T-cell (primary cell): ENCODE data around the gene TGFBI. TPM values are rescaled to one million over a fixed set of nuclear protein-coding genes. Genes with fewer than 3 reads are reported as not detected.

Experiments used
- ATAC-seq, 4 experiments: fragments of 200-7000 bp in 3 of 4; fragments of 150-1000 bp in 1 of 4; cut with Tn5 transposase; replicated peaks in 1 of 4; 1 replicate in 3 of 4; 2 replicates in 1 of 4; pipeline ENCODE4 v1.10.0; 2021; ENCODE audit warnings: moderate library complexity in 3 of 4, mild to moderate bottlenecking in 2 of 4, moderate number of reproducible peaks in 1 of 4
- CTCF ChIA-PET, 2 donors: fragments of 300-600 bp; sonication (Branson Sonifier 250); formaldehyde crosslinking; loops; one replicate each; lab custom pipeline; 2022; ENCODE audit warnings: antibody characterized with exemption in 2 of 2; lab: Charles Lee
- POLR2A ChIA-PET, 2 donors: fragments of 300-600 bp; sonication (Branson Sonifier 250); formaldehyde crosslinking; loops; one replicate each; lab custom pipeline; 2022; ENCODE audit warnings: antibody characterized with exemption in 2 of 2; lab: Charles Lee
- DNase-seq, 35 experiments: peaks; one replicate each; pipeline versions ENCODE4 v3.0.0 to v3.0.0-alpha.2; 2013 to 2023
- H3K27ac ChIP-seq: one replicate; pipeline ENCODE4 v1.5.1; 2013; ENCODE audit warnings: low read length
- H3K27me3 ChIP-seq, 2 experiments: replicated peaks in 1 of 2; 1 replicate in 1 of 2; 2 replicates in 1 of 2; pipeline versions ENCODE4 v1.6.1 to v1.7.0; 2013; ENCODE audit warnings: low read length in 1 of 2, mixed read lengths in 1 of 2; ENCODE audit not compliant: control insufficient read depth in 2 of 2, insufficient read depth in 2 of 2; ENCODE audit errors: extremely low read depth in 1 of 2
- H3K36me3 ChIP-seq, 2 donors: 1 replicate in 1 of 2; 2 replicates in 1 of 2; pipeline versions ENCODE4 v1.6.1 to v1.7.0; 2013; ENCODE audit warnings: low read length in 1 of 2; ENCODE audit not compliant: control insufficient read depth in 2 of 2, insufficient read depth in 1 of 2; ENCODE audit errors: extremely low read depth in 1 of 2
- H3K4me1 ChIP-seq, 2 experiments: 1 replicate in 1 of 2; 2 replicates in 1 of 2; pipeline versions ENCODE4 v1.6.1 to v1.7.0; 2013; ENCODE audit warnings: low read length in 2 of 2, mixed read lengths in 1 of 2; ENCODE audit not compliant: insufficient read depth in 2 of 2, control insufficient read depth in 1 of 2; ENCODE audit errors: extremely low read depth in 1 of 2
- H3K4me3 ChIP-seq, 2 donors: 1 replicate in 1 of 2; 2 replicates in 1 of 2; pipeline versions ENCODE4 v1.5.1 to v1.7.0; 2013; ENCODE audit warnings: mild to moderate bottlenecking in 2 of 2, low read length in 1 of 2, moderate library complexity in 1 of 2; ENCODE audit not compliant: control insufficient read depth in 1 of 2; ENCODE audit errors: extremely low read depth in 1 of 2
- H3K9me3 ChIP-seq: 2 replicates; pipeline ENCODE4 v1.7.0; 2013
- H3K27ac Mint-ChIP-seq, 2 donors: one replicate each; pipeline ENCODE4 v1.8.0; 2020 to 2021; ENCODE audit warnings: mild to moderate bottlenecking in 2 of 2, mixed read lengths in 2 of 2
- H3K27me3 Mint-ChIP-seq, 2 donors: one replicate each; pipeline ENCODE4 v1.8.0; 2021 to 2022; ENCODE audit warnings: mixed read lengths in 2 of 2
- H3K36me3 Mint-ChIP-seq: one replicate; pipeline ENCODE4 v1.8.0; 2021; ENCODE audit warnings: mixed read lengths
- H3K4me1 Mint-ChIP-seq, 3 donors: one replicate each; pipeline ENCODE4 v1.8.0; 2020 to 2022; ENCODE audit warnings: mixed read lengths in 3 of 3, mild to moderate bottlenecking in 1 of 3
- H3K4me3 Mint-ChIP-seq, 3 donors: one replicate each; pipeline ENCODE4 v1.8.0; 2020 to 2022; ENCODE audit warnings: mild to moderate bottlenecking in 3 of 3, mixed read lengths in 3 of 3, moderate library complexity in 3 of 3
- H3K9me3 Mint-ChIP-seq, 3 donors: one replicate each; pipeline ENCODE4 v1.8.0; 2020 to 2022; ENCODE audit warnings: mixed read lengths in 3 of 3
- WGBS: methylation state at CpG from one replicate; pipeline ENCODE4 v1.1.5; 2013; ENCODE audit warnings: missing lambda C conversion rate; ENCODE audit not compliant: insufficient coverage; 5-methylcytosine and 5-hydroxymethylcytosine counted together
- total RNA-seq, 35 experiments: library from RNA in 6 of 35; stranded (reverse) in 6 of 35; fragments of 120-200 nt in 1 of 35; gene quantifications; one replicate each; pipeline versions ENCODE4 v1.2.1 to v1.2.4 and lab custom pipeline; 2013 to 2026

The TGFBI gene
- total RNA-seq, 5 donors from 2014 or later (not counting 1 experiment from before 2014, with no cell fraction given) = 1.9 to 5.1 (median 2.9) TPM

GRCh38 chr5:136104306-136104965, 75.6 kb downstream of the TGFBI start:
- Histone ChIP-seq H3K36me3 (no peaks in the 10 kb centered on the region), H3K27ac (no peak overlapping the region), H3K9me3 (no peaks in the 10 kb centered on the region), H3K4me3 (no peak overlapping the region), H3K27me3 (peaks cover 0 to 8% of the 10 kb centered on the region in 2 experiments), H3K4me1 (no peaks in the 10 kb centered on the region)
- 67% methylated on average over 4 of the region's 8 CpGs for WGBS
- H3K36me3 Mint-ChIP-seq = no peaks in the 10 kb centered on the region
- ChIA-PET CTCF (no interaction called here), POLR2A (no interaction called here)
- peaks cover 3 to 9% of the 10 kb centered on the region in 2 donors for H3K27me3 Mint-ChIP-seq
- H3K9me3 Mint-ChIP-seq = no peaks in the 10 kb centered on the region
- no peaks in the 10 kb centered on the region for H3K4me1 Mint-ChIP-seq
- no peak overlapping the region for H3K4me3 Mint-ChIP-seq
- ATAC-seq = no peak
- no peak overlapping the region for H3K27ac Mint-ChIP-seq
- DNase-seq = no peak

GRCh38 chr5:136106351-136107031, 77.7 kb downstream of the TGFBI start:
- DNase-seq (no peak), ATAC-seq (no peak)
- ChIA-PET CTCF (no interaction called here), POLR2A (no interaction called here)
- Mint-ChIP-seq H3K36me3 (no peaks in the 10 kb centered on the region), H3K4me1 (no peaks in the 10 kb centered on the region), H3K27ac (no peak overlapping the region), H3K27me3 (peaks cover 0 to 9% of the 10 kb centered on the region in 2 donors), H3K4me3 (no peak overlapping the region), H3K9me3 (no peaks in the 10 kb centered on the region)
- peaks cover 0 to 8% of the 10 kb centered on the region in 2 experiments for H3K27me3 ChIP-seq
- H3K27ac ChIP-seq = no peak overlapping the region
- H3K36me3 ChIP-seq = no peaks in the 10 kb centered on the region
- WGBS = 93% methylated on average over 5 of the region's 6 CpGs
- H3K4me3 ChIP-seq = no peak overlapping the region
- no peaks in the 10 kb centered on the region for H3K4me1 ChIP-seq
- H3K9me3 ChIP-seq = no peaks in the 10 kb centered on the region

GRCh38 chr5:136108180-136108611, 79.4 kb downstream of the TGFBI start:
- Mint-ChIP-seq H3K27me3 (peaks cover 2 to 16% of the 10 kb centered on the region in 2 donors), H3K36me3 (no peaks in the 10 kb centered on the region), H3K4me1 (no peaks in the 10 kb centered on the region), H3K9me3 (no peaks in the 10 kb centered on the region), H3K4me3 (no peak overlapping the region), H3K27ac (no peak overlapping the region)
- Histone ChIP-seq H3K9me3 (no peaks in the 10 kb centered on the region), H3K4me1 (no peaks in the 10 kb centered on the region), H3K36me3 (no peaks in the 10 kb centered on the region), H3K27me3 (peaks cover 0 to 12% of the 10 kb centered on the region in 2 experiments), H3K4me3 (no peak overlapping the region), H3K27ac (no peak overlapping the region)
- ATAC-seq = no peak
- no CpG with 5 or more reads among the region's 2 CpGs for WGBS
- no peak for DNase-seq
- POLR2A ChIA-PET = no interaction called here
- CTCF ChIA-PET = no interaction called here

- 86% methylated on average over 1 of the region's 1 CpG for WGBS
- no peak overlapping the region for H3K4me3 Mint-ChIP-seq
- CTCF ChIA-PET = no interaction called here
Observed at GRCh38 chr5:136108766-136109165, 80.0 kb downstream of the TGFBI start.

GRCh38 chr5:136109453-136110135, 80.8 kb downstream of the TGFBI start:
- Histone ChIP-seq H3K4me3 (no peak overlapping the region), H3K4me1 (no peaks in the 10 kb centered on the region), H3K27ac (no peak overlapping the region), H3K9me3 (no peaks in the 10 kb centered on the region), H3K36me3 (no peaks in the 10 kb centered on the region), H3K27me3 (peaks cover 0 to 15% of the 10 kb centered on the region in 2 experiments)
- no peak overlapping the region for H3K27ac Mint-ChIP-seq
- H3K4me1 Mint-ChIP-seq = no peaks in the 10 kb centered on the region
- ATAC-seq (no peak), DNase-seq (no peak)
- H3K36me3 Mint-ChIP-seq = no peaks in the 10 kb centered on the region
- peaks cover 4 to 17% of the 10 kb centered on the region in 2 donors for H3K27me3 Mint-ChIP-seq
- no peak overlapping the region for H3K4me3 Mint-ChIP-seq
- no peaks in the 10 kb centered on the region for H3K9me3 Mint-ChIP-seq
- ChIA-PET POLR2A (interaction anchor here in 1 of 2 donors (0.7 kb wide), 1 partner anchor 45 kb away, joined by 3 read pairs; no protein-coding TSS in a partner anchor), CTCF (interaction anchor here in 1 of 2 donors (0.8 kb wide), 1 partner anchor 16 kb away, joined by 3 read pairs; no protein-coding TSS in a partner anchor)
- 83% methylated on average over 4 of the region's 5 CpGs for WGBS

More at GRCh38 chr5:136108766-136109165, 80.0 kb downstream of the TGFBI start:
- Mint-ChIP-seq H3K27me3 (peaks cover 4 to 18% of the 10 kb centered on the region in 2 donors), H3K9me3 (no peaks in the 10 kb centered on the region), H3K27ac (no peak overlapping the region), H3K4me1 (no peaks in the 10 kb centered on the region), H3K36me3 (no peaks in the 10 kb centered on the region)
- POLR2A ChIA-PET = no interaction called here
- H3K27me3 ChIP-seq = peaks cover 0 to 12% of the 10 kb centered on the region in 2 experiments
- ATAC-seq (no peak), DNase-seq (no peak)
- no peaks in the 10 kb centered on the region for H3K9me3 ChIP-seq
- no peak overlapping the region for H3K4me3 ChIP-seq
- H3K27ac ChIP-seq = no peak overlapping the region
- H3K4me1 ChIP-seq = no peaks in the 10 kb centered on the region
- no peaks in the 10 kb centered on the region for H3K36me3 ChIP-seq
